Activated CD4-positive, alpha-beta T cell treated with anti-CD3 and anti-CD28 coated beads, Interleukin-2, amount 50 U/mL, for 16 hours (primary cell): Measurements from ENCODE around the gene PRX.
"Not testable (repeated sequence)": the region's sequence is repeated elsewhere in the genome, so short reads cannot be mapped to it uniquely, and the experiment has no call there.

Experiments
- DNase-seq: peaks from one replicate; pipeline ENCODE4 v3.0.0-alpha.2; 2020

Gene PRX

DNA sequence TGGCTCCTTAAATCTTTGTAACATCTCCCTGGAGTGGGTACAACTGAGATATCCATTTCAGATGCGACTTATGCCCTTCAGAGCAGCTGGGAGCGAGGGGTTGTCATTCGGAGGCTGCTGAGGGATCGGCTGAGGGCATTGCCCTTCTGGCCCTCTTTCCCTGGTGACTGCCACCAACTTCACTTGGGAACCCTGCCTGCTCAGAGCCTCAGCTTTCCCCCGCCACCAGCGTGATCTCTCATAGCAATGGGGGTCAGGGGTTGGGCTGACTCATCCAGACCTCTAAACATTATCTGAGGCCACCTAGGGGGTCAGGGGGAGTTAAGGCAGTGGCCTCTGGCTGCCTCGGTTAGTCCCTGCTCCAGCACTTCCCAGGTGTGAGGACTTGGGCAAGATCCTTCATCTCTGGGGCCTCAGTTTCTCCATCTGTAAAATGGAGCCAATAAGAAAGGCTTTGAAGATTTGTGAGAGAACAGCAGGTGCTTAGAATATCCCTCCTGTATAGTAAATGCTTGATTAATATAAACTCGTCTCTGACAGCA is 1.1 kb downstream of the PRX start:
- no peak for DNase-seq

DNA sequence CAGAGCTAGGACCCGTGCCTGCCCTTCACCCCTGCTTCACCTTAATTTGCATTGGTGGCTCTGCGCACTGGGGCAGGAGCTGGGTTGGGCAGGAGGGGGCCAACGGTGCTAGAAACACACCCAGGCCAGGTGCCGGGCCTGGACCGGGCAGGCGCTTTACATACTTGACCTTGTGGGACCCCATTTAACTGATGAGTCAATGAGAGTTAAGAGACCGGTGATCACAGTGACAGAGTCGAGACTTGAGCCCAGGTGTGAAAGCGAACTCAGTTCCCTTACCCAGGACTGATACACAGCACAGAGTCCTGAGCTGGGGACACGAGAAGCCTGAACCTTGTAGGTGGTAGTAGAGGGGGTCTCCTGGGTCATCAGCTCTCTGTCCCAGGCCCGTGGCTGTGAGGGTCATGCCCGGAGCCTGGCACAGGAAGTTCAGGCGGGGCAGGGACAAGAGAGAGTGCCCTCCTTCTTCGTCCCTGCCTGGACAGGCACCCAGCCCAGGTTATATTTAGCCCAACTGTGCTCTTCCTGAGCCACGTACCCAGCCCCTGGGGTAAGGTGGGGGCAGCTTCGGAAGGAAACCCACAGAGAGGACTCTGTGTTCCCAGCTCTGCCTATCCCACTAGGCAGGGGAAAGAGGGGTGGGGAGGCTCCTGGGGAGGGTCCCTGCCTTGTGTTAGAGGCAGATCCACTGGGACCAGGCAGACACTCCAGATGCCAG is 1.9 kb downstream of the PRX start:
- DNase-seq, result no peak

DNA sequence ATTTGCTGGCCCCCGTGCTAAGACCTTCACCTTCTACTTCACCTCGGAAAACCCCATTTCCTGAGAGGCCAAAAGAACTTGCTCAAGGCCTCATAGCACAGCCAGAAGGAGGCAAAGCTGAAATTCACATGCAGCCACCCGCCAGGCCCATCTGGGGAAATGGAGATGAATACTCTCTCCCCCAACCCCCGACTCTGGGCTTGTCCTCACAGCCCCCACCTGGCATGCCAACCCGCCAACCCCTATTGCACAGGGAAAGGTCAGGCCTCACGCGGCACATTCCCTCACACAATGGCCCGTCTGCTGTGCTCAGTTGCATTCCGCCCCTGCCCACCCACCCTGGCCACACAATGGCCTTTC is 3.2 kb downstream of the PRX start:
- DNase-seq, result no peak

- not testable (repeated sequence) for DNase-seq
Observed at GRCh38 chr19:40408598-40408925, 4.6 kb downstream of the PRX start.

DNA sequence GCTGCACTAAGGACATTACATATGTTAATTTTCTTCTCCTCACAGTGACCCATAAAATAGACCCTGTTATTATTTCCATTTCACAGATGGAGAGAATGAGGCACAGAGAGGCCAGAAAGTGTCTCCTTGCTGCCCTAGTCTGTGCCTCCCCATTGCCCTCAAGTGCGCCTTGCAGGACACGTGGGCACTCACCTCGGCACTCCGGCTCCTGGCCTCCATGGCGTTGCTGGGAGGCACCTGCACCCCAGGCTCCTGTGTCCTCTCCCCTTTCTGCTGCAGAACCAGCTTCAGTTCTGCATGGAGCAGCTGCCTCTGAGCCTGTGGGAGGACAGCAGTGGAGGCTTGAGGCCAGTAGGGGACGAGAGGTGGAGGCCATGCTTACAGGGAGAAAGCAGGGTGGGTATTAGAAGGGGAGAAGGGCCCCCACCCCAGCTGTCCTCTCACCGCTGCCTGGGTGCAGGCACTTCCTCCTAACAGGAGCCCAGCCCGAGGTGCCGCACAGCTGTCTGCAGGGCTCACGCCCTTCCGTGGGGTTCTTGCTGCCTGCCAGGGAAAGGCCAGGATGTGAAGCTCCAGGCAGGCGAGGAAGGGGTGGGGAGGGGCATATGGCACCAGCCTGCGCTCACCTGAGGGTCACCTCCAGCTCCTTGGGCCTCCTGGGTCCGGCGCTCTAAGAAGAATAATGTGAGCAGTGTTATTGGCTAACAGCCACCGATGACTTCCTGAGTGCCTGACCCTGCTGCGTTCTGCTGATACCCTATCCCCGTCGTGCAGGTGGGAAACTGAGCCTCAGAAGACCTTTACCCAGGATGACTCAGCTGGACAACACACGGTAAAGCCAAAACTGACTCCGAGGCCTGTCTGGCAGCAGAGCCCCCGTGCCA is 5.2 kb downstream of the PRX start:
- no peak for DNase-seq

DNA sequence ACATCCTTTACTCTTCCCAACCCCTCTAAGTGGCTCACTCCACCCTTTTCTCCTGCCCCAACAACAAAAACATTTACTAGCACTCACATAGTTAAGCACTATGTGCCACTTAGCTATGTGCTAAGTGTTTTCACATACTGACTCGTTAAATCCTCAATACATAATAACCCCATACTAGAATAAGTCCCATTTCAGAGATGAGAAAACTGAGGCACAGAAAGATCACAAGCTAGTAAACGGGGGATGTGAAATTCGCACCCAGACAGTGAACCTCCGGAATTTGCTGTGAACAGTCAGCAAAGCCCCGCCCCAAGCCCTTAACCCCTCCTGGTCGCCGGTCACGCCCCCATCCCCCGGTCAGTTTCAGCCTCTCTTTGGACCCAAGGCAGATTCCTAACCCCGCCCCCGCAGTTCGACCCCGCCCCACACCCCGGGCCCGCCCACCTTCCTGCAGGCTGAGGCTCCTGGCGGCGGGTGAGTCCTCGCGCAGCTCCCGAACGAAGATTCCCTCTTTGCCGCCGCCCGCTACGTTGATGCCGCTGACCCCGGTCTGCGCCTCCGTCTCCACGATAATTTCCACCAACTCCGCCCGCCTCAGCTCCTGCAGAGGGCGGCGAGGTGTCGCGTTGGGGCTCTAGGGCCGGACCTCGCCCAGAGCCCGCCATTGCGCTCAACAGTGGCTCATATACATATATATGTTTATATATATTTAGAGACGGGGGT is 9.8 kb downstream of the PRX start:
- peak; percentile 93 for DNase-seq

DNA sequence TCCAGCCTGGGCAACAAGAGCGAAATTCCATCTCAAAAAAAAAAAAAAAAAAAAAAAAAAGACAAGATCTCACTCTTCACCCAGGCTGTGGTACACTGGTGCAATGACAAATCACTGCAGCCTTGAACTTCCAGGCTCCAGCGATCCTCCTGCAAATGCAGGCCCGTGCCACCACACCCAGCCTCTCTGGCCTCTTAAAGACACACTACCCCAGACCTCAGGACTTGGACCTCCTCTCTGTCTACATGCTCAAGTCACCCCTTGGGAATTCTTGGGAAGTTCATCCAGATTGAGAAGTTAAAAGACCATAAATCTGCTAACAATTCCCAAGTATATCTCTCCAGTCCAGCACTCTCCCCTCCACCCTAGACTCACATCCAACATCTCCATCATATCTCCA is 12.6 kb downstream of the PRX start:
- no peak for DNase-seq

DNA sequence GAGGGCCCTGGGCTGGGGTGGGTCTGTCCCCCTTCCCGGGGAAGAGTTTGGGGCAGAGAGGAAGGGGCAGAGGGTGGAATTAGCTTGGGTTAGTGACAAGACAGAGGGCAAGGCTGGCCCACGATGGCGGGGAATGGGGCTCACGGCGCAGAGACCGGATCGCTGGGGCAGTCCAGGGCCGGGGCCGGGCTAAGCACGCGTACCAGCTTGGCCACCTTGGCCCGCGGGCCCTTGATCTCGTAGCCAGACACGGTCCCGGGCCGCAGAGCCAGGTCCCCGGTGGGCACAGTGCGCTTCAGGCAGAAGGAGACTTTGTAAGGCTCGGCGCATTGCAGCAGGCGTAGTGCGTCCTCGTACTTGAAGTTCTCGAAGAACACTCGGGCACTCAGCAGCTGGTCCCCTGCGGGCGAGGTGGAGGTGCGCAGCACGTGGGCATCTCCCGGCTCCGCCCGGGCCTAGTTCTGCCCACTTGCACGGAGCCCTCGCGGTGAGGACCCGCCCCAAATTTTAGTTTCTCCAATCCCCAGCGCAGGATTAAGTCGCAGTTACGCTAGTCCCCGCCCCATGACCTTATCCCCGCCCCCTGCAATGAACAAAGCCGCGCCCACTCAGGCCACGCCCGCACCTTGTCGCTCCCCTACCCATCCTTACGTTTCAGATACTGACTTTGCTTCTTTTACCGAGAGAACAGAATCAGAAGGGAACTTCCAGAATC is 14.6 kb downstream of the PRX start:
- peak; percentile 60 for DNase-seq

GRCh38 chr19:40397568-40397906 is 15.6 kb downstream of the PRX start:
- no peak for DNase-seq

DNA sequence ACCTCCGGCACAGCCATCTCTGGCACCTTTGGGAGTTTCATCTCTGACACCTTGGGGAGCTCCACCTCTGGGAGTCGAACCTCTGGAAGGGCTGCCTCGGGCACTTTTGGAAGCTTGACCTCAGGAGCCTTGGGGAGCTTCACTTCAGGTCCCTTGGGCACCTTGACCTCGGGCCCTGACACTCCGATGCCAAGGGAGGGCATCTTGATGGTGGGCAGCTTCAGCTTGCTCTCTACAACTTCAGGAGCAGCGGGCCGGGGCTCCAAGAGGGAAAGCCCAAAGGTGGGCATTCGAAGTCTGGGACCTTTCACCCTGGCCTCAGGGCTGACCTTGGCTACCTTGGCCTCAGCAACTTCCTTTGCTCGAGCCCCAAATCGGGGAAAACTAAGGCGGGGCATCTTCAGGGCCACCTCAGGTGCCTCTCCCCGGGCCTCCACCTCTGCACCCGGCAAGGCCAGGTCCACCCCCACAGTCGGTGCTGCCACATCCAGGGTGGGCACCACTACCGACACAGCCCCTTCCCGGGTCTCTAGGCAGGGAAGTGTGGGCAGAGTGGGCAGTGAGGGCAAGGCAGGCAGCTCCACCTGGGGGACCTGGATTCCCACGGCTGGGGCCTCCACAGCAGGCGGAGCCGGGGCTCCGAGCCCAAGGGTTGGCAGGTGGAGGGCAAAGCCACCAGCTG is 16.2 kb downstream of the PRX start:
- no peak for DNase-seq

DNA sequence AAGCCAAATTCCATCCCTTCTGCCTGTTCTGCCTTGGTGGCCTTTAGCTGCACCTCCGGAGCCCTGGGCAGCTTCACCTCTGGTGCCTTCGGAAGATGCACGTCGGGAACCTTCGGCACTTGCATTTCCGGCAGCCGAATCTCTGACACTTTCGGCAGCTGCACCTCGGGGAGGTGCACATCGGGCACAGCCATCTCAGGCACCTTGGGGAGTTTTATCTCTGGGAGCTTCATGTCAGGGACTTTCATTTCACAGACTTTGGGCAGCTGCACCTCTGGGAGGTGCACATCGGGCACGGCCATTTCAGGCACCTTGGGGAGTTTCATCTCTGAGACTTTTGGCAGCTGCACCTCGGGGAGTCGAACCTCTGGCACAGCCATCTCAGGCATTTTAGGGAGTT is 17.2 kb downstream of the PRX start:
- no peak for DNase-seq

DNA sequence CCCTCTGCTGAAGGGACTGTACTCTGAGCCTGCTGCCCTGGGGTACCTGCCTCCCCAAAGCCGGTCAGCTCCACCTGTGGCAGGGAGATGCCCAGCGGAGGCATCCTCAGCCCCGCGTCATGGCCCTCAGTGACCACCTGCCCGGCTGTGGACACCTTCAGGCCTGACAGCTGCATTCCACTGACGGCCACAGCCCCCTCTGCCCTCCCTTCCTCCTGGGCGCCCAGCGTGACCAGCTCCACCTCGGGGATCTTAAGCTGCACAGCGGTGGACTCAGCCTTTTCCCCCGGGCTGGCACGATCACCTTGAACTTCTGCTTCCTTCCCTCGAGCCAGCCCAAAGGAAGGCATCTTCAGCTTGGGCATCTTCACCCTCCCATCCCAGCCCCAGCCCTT is 18.4 kb downstream of the PRX start:
- DNase-seq, result no peak

DNA sequence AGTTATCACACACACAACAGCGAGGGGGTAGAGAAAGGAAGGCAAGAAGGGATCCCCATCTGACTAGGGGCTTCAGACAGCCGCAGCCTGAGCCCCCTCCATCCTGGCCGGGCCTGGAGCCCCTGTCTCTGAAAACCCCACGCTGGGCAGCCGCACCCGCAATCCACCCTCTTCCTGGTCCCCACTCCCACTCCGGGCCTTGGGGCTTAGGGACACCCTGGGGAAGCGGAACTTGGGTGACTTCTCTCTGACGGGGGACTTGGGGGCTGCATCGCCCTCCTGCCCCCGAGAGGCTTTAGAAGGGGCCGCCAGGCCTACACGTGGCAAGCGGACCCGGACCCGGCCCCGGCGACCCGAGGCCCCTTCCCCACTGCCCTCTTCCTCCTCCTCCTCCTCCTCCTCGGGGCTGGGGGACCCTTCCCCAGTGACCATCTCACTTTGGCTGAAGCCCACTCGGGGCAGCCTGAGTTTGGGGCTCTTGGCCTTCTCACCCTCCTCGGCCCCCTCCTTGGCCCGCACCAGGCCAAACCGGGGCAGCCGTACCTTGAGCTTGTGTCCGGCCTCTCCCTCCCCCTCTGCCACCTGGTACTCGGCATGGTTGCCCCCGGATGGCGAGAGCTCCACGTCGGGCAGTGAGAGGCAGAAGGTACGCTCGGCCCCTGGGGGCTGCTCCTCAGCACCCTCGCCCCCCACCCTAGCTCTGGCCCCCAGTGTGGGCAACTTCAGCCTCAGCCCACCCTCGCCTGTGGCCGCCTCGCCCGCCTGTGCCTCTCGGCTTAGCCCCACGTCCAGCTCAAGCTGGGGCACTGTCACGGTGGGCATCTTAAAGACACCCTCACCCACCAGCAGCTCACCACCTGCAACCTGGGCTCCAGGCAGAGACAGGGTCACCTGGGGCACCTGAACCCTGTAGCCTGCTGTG is 19.0 kb downstream of the PRX start:
- DNase-seq, result no peak

GRCh38 chr19:40392894-40393517 is 20.2 kb downstream of the PRX start:
- DNase-seq, result no peak

DNA sequence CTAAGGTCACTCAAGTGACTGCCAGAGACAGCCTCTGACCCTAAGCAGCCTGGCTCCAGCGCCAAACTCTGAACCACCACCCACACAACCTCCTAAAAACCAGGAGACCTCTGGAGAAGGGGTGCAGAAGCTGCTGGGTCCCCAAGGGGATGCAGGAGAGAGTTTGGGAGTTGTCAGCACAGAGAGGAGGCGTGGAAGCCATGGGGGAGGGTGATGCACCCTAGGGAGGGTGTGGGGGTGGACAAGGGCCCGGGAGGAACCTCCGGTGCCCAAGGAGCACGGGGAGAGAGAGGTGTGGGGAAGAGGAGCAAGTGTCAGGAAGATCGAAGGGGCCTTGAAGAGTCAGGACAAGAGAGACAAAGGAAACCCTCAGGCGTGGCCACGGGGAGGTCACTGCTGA is 21.1 kb downstream of the PRX start:
- DNase-seq, result no peak

DNA sequence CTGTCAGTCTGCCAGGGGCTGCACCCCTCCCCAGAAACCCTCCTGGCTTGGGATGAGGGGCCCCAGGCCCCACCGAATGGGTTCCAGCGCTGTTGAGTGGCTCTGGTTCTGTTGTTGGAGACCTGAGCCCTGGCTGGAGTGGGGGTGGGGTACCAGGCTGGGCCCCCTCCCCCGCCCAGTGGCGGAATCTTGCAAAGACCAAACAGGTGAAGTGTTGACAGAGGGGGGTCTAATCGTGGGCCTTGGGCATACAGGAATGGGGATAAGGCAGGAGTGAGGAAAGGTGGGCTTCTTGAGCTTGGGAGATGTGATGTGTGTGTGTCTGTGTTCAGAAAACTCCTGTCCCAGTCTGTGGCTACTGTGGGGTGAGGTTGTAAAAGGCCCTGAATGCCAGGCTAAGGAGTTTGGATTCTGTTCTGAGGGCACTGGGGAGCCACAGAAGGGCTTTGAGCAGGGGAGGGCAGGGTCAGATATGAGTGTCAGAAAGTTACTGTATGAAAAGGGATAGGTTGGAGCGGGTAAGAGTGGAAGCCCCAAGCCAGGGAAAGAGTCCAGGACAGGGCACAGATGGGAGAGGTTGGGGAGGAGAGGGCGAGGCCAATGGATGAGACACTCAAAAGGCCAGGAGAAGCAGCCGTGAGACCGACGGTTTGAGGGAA is 23.0 kb downstream of the PRX start, which contains the start of gene HIPK4:
TSS of gene HIPK4 (minus strand) at position 98 of the 659 bp plus-strand sequence. CDS start 279 bp downstream, outside the sequence.
- DNase-seq, result no peak

- DNase-seq, result no peak
Observed at GRCh38 chr19:40389404-40390083, 23.6 kb downstream of the PRX start.

GRCh38 chr19:40388481-40388880 is 24.7 kb downstream of the PRX start:
- DNase-seq, result no peak

DNA sequence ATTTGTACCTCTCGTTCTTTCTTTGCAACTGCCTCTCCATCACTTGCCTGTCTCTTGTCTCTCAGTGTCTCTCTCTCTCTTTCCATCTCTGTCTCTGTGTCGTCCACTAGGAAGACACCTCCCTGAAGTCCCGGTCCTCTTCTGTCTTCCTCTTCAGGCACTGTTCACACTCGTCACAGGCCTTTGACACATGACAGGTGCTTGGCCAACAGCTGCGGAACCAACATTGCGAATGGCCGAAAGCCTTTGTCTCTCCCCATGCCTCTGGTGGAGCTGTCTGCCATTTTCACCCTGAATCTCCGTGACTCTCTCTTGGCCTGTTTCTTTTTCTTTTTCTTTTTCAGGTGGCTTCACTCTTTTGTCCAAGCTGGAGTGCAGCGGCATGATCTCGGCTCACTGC is 26.0 kb downstream of the PRX start:
- no peak for DNase-seq
